AG09309 (cell line): ENCODE results near the gene JUN.

Experiments
- DNase-seq: peaks from one replicate; pipeline ENCODE4 v3.0.0-alpha.2; 2010; ENCODE audit warnings: low read depth
- H3K4me3 ChIP-seq: 2 replicates; pipeline ENCODE4 v1.5.1; 2011; ENCODE audit warnings: mild to moderate bottlenecking, low read depth, low read length, moderate library complexity; ENCODE audit not compliant: control insufficient read depth
- TF ChIP-seq, protein P1 (sequence below): IDR thresholded peaks from 2 replicates; pipeline ENCODE4 v1.5.1; 2011; ENCODE audit warnings: mild to moderate bottlenecking, low read depth, low read length, inconsistent platforms; ENCODE audit not compliant: insufficient read depth, control insufficient read depth; ENCODE audit errors: missing control alignments

JUN gene

DNA sequence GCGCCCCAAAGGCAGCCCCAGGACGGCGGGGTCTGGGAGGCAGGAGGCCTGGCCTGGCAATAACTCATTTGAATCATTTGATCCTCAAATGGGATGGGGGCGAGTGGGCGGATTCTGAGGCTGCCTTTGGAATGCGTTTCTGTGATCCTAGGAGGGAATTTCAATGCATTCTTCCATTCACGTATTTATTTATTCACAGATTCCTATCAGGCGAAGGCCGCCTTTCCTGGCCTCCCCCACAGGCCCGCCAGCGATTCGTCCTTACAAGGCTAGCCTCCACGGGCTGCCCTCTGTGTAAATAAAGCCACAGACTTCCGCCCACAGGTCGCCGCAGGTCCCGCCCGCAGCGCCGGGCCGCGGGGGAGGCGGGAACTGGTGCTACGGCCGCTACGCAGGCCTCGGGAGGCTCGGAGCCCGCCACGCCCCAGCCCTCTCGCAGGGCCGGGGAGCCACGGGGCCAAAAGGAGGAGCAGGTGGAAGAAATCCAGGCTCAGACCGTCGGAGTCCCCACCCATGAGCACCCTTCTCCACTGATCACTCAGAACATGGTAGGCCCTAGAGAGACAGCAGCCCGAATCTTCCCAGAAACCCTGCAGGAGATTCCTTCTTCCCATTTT, 31.3 kb upstream of the JUN start:
- TF ChIP-seq, protein P1, sequence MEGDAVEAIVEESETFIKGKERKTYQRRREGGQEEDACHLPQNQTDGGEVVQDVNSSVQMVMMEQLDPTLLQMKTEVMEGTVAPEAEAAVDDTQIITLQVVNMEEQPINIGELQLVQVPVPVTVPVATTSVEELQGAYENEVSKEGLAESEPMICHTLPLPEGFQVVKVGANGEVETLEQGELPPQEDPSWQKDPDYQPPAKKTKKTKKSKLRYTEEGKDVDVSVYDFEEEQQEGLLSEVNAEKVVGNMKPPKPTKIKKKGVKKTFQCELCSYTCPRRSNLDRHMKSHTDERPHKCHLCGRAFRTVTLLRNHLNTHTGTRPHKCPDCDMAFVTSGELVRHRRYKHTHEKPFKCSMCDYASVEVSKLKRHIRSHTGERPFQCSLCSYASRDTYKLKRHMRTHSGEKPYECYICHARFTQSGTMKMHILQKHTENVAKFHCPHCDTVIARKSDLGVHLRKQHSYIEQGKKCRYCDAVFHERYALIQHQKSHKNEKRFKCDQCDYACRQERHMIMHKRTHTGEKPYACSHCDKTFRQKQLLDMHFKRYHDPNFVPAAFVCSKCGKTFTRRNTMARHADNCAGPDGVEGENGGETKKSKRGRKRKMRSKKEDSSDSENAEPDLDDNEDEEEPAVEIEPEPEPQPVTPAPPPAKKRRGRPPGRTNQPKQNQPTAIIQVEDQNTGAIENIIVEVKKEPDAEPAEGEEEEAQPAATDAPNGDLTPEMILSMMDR, result no peak
- peak overlapping the region; percentile 66 for H3K4me3 ChIP-seq
- DNase-seq, result peak; percentile 60

DNA sequence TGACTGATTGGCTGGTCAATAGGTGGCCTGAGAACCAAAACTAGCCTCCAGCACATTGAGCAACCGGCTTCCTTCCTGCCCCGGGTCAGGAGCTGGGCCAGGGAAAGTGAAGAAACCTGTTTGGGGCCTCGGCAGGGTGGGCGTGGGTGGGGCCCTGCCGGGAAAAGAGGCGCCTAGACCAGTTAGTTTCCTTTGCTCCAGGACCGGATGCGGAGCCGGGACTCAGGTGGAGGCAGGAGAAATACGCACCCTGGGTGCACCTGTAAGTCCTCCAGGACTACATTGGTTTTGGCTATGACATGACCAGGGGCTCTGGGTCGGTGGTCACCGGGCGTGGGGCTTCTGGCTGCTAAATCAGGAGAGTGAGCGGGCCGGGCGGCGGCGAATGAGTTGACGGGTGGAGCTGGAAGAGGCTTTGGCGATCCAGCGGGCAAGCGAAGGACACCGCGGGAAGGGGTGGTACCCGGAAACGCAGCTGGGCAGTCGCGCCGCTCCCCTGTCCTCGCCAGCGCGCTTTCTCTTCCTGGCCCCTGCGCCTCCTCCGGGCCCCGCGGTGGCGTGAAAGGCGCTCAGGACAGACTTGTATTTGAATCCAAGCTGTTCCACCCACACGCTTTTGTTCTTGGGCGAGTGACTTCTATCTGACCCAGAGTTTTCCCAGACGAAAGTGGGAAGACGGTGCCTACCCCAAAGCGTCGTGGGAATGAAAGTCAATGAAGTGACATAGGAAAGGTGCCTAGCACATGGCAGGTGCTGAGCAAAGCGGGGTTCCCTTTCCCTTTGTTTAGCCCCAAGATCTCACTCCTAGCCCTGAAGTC, 30.6 kb upstream of the JUN start:
- no peak overlapping the region for H3K4me3 ChIP-seq
- no peak for DNase-seq
- TF ChIP-seq, protein P1, result no peak

DNA sequence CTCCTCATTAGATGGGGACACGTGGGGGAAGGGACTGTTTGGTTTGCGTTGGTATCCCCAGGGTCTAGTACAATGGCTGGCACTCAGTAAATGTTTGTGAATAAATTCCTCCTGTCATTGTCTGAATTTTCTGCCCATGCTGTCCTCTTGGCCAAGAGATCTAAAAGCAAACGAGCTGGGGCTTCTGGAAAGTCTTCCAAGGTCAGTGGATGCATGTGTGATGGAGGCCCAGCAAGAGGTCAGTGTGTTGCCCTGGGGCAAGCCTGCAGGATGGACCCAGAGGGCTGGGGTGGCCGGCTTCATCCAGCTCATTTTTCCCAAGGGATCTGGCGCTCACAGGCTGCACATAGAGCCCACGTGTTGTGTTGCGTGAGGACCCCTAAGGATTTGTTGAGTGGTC, 30.0 kb upstream of the JUN start:
- no peak overlapping the region for H3K4me3 ChIP-seq
- DNase-seq, result no peak
- TF ChIP-seq, protein P1, result no peak

DNA sequence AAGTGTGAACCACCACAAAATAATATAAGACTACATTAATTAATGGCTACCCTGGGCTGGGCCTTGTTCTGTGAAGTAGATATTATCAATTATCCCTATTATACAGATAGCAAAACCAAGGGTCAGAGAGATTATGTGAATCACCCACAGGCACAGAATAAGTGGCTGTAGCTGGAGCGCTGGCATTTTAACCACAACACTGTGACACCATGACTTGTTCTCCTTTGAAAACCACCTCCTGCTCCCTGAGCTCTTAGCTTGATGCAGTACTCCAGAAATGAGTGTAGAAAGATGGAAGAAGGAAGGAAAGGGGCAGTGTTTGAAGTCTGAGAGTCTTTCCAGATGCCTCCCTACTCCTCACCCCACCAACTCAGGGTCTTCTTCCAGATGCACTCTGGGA, 29.5 kb upstream of the JUN start:
- TF ChIP-seq, protein P1, result no peak
- no peak for DNase-seq
- H3K4me3 ChIP-seq, result no peak overlapping the region

DNA sequence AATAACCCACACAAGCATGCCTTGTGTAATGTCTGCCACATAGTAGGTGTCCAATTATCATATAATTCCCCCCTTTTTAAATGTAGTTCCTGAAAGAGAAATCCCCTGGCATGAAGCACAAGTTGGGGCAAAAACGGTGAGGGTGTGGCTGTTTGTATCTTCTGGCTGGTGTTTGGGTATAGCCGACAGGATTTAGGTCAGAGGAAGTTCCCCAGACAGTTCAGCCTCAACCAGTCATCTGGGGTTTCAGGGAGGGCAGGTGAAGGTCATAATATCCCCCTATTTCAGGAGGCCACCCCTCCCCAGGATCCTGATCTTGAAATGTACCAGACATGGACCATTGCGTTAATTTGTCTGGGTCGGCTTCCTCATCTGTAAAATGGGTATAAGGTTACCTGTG, 29.1 kb upstream of the JUN start:
- H3K4me3 ChIP-seq, result no peak overlapping the region
- DNase-seq, result no peak
- TF ChIP-seq, protein P1, result no peak

DNA sequence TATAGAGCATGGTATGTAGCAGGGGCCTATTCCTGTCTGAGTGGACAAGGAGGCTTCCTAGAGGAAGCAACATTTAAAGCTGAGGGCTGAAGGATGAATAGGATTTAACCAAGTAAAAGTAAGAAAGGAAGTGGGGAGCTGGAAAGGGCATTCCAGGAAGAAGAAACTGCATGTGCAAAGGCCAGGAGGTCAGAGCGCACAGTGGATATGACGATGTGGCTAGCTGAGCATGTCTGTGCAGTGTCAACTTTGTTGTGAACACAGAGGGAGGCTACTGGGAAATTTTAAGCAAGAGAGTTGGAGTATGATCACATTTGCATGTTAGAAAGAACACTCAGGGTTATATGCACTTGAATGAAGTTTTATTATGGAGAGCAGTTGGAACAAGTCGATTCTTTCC, 28.6 kb upstream of the JUN start:
- no peak for DNase-seq
- H3K4me3 ChIP-seq, result no peak overlapping the region
- TF ChIP-seq, protein P1, result no peak
